Measurements from ENCODE around the gene ARRDC5.

Gene ARRDC5

DNA sequence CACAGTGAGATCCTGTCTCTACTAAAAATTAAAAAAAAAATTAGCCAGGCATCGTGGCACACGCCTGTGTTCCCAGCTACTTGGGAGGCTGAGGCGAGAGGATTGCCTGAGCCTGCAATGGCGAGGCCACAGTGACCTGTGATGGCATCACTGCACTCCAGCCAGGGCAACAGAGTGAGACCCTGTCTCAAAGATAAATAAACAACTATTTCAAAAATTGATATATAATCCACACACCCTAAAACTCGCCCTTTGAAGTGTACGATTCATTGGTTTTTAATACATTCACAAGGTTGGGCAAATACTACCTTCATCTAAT lies 59.1 kb downstream of the ARRDC5 start:
- Mint-ChIP-seq H3K36me3 (ENCODE audit: low read depth) (peaks cover 69% of the 10 kb centered on the region), H3K4me3 (no peak overlapping the region), H3K27me3 (ENCODE audit: low read depth) (no peaks in the 10 kb centered on the region), H3K27ac (no peak overlapping the region), H3K4me1 (no peaks in the 10 kb centered on the region), H3K9me3 (no peaks in the 10 kb centered on the region)
- TF ChIP-seq, protein P1, sequence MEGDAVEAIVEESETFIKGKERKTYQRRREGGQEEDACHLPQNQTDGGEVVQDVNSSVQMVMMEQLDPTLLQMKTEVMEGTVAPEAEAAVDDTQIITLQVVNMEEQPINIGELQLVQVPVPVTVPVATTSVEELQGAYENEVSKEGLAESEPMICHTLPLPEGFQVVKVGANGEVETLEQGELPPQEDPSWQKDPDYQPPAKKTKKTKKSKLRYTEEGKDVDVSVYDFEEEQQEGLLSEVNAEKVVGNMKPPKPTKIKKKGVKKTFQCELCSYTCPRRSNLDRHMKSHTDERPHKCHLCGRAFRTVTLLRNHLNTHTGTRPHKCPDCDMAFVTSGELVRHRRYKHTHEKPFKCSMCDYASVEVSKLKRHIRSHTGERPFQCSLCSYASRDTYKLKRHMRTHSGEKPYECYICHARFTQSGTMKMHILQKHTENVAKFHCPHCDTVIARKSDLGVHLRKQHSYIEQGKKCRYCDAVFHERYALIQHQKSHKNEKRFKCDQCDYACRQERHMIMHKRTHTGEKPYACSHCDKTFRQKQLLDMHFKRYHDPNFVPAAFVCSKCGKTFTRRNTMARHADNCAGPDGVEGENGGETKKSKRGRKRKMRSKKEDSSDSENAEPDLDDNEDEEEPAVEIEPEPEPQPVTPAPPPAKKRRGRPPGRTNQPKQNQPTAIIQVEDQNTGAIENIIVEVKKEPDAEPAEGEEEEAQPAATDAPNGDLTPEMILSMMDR (IDR thresholded peaks at IDR 0.05; ENCODE audit: unreplicated experiment in 3 of 3): no peak
